ENCODE results near the gene MINDY2. TPM values are rescaled to one million over a fixed set of nuclear protein-coding genes. Genes with fewer than 3 reads are reported as not detected.

MINDY2 gene
- total RNA-seq, 1 experiment from 2014 or later = 6.8 TPM

- TF ChIP-seq REST (IDR thresholded peaks at IDR 0.05; ENCODE audit: insufficient read depth in 1 of 2, low read depth in 2 of 2, low read length in 1 of 2) (no peak), TCF7L2 (IDR thresholded peaks at IDR 0.05; ENCODE audit: low read depth, low read length) (no peak), CTCF (IDR thresholded peaks at IDR 0.05) (no peak), SIN3A (IDR thresholded peaks at IDR 0.05; ENCODE audit: borderline replicate concordance, insufficient read depth, low read depth, low read length) (no peak), POLR2AphosphoS5 (IDR thresholded peaks at IDR 0.05; ENCODE audit: low read depth, low read length) (no peak)
- BruUV-seq (replicated peaks) = no TSS peak
- in situ Hi-C loops (cut with HindIII; ENCODE audit: low pct_unique_long_range_greater_than_20kb, low sequenced_read_pairs) = no loop called here
- H3K4me3 ChIP-seq (ENCODE audit: low read depth in 2 of 2, low read length in 2 of 2) = no peak overlapping the region
- H3K36me3 ChIP-seq (ENCODE audit: control insufficient read depth, insufficient read depth, low read length) = peaks cover 62% of the 10 kb centered on the region
- CTCF ChIA-PET = no interaction called here
- no peaks in the 10 kb centered on the region for H3K4me1 ChIP-seq (ENCODE audit: control insufficient read depth, insufficient read depth, low read length)
- DNase-seq (ENCODE audit: low read depth, low spot score) (no peak), ATAC-seq (no peak)
- H3K9me3 ChIP-seq (ENCODE audit: control insufficient read depth, insufficient read depth, low read depth, low read length) = no peaks in the 10 kb centered on the region
- H3K27me3 ChIP-seq (ENCODE audit: control insufficient read depth, insufficient read depth, low read length) = no peaks in the 10 kb centered on the region
- POLR2A ChIA-PET = no interaction called here
- no peak overlapping the region for H3K27ac ChIP-seq (ENCODE audit: low read length)
- intact Hi-C loops (cut with micrococcal nuclease; ENCODE audit: unreplicated experiment) = no loop called here
Observed at GRCh38 chr15:58898150-58898680, 127.1 kb downstream of the MINDY2 start.

GRCh38 chr15:58900631-58901030 lies 129.5 kb downstream of the MINDY2 start:
- CTCF ChIA-PET = no interaction called here
- no peak for DNase-seq (ENCODE audit: low read depth, low spot score)
- no peaks in the 10 kb centered on the region for H3K27me3 ChIP-seq (ENCODE audit: control insufficient read depth, insufficient read depth, low read length)
- peaks cover 49% of the 10 kb centered on the region for H3K36me3 ChIP-seq (ENCODE audit: control insufficient read depth, insufficient read depth, low read length)
- no TSS peak for BruUV-seq (replicated peaks)
- no peak for ATAC-seq
- POLR2A ChIA-PET = no interaction called here
- H3K9me3 ChIP-seq (ENCODE audit: control insufficient read depth, insufficient read depth, low read depth, low read length) = no peaks in the 10 kb centered on the region
- intact Hi-C loops (cut with micrococcal nuclease; ENCODE audit: unreplicated experiment) = no loop called here
- no peak overlapping the region for H3K4me3 ChIP-seq (ENCODE audit: low read depth in 2 of 2, low read length in 2 of 2)
- H3K4me1 ChIP-seq (ENCODE audit: control insufficient read depth, insufficient read depth, low read length) = no peaks in the 10 kb centered on the region
- no peak overlapping the region for H3K27ac ChIP-seq (ENCODE audit: low read length)
- TF ChIP-seq SIN3A (IDR thresholded peaks at IDR 0.05; ENCODE audit: borderline replicate concordance, insufficient read depth, low read depth, low read length) = no peak
- TF ChIP-seq CTCF (IDR thresholded peaks at IDR 0.05) = no peak
- TF ChIP-seq REST (IDR thresholded peaks at IDR 0.05; ENCODE audit: insufficient read depth in 1 of 2, low read depth in 2 of 2, low read length in 1 of 2) = no peak
- no peak for TF ChIP-seq POLR2AphosphoS5 (IDR thresholded peaks at IDR 0.05; ENCODE audit: low read depth, low read length)
- no peak for TF ChIP-seq TCF7L2 (IDR thresholded peaks at IDR 0.05; ENCODE audit: low read depth, low read length)
- in situ Hi-C loops (cut with HindIII; ENCODE audit: low pct_unique_long_range_greater_than_20kb, low sequenced_read_pairs) = no loop called here
